Measurements from ENCODE around the gene GCSH. TPM values are rescaled to one million over a fixed set of nuclear protein-coding genes. Genes with fewer than 3 reads are reported as not detected.

GCSH gene
- total RNA-seq, 1 donor from 2014 or later: 30.0 TPM

GRCh38 chr16:81138831-81139557, 42.8 kb upstream of the GCSH start:
- Mint-ChIP-seq H3K36me3 (ENCODE audit: unreplicated experiment) (no peaks in the 10 kb centered on the region), H3K27ac (ENCODE audit: unreplicated experiment) (no peak overlapping the region), H3K9me3 (ENCODE audit: unreplicated experiment) (no peaks in the 10 kb centered on the region), H3K4me3 (ENCODE audit: unreplicated experiment) (no peak overlapping the region), H3K4me1 (ENCODE audit: low read depth, unreplicated experiment) (peaks cover 9% of the 10 kb centered on the region), H3K27me3 (ENCODE audit: unreplicated experiment) (peaks cover 3% of the 10 kb centered on the region)
- TF ChIP-seq CTCF (IDR thresholded peaks at IDR 0.05; ENCODE audit: partially characterized antibody, unreplicated experiment): no peak
- DNase-seq: no peak

- Mint-ChIP-seq H3K4me1 (ENCODE audit: low read depth, unreplicated experiment) (peaks cover 9% of the 10 kb centered on the region), H3K9me3 (ENCODE audit: unreplicated experiment) (no peaks in the 10 kb centered on the region), H3K27ac (ENCODE audit: unreplicated experiment) (no peak overlapping the region), H3K36me3 (ENCODE audit: unreplicated experiment) (no peaks in the 10 kb centered on the region), H3K27me3 (ENCODE audit: unreplicated experiment) (peaks cover 3% of the 10 kb centered on the region), H3K4me3 (ENCODE audit: unreplicated experiment) (no peak overlapping the region)
- DNase-seq: no peak
- TF ChIP-seq CTCF (IDR thresholded peaks at IDR 0.05; ENCODE audit: partially characterized antibody, unreplicated experiment): no peak
Measured at GRCh38 chr16:81137754-81138153, 41.6 kb upstream of the GCSH start.

GRCh38 chr16:81136390-81137335, 40.5 kb upstream of the GCSH start:
- Mint-ChIP-seq H3K36me3 (ENCODE audit: unreplicated experiment) (no peaks in the 10 kb centered on the region), H3K9me3 (ENCODE audit: unreplicated experiment) (no peaks in the 10 kb centered on the region), H3K27me3 (ENCODE audit: unreplicated experiment) (peaks cover 3% of the 10 kb centered on the region), H3K4me1 (ENCODE audit: low read depth, unreplicated experiment) (peaks cover 9% of the 10 kb centered on the region), H3K27ac (ENCODE audit: unreplicated experiment) (no peak overlapping the region), H3K4me3 (ENCODE audit: unreplicated experiment) (no peak overlapping the region)
- no peak for TF ChIP-seq CTCF (IDR thresholded peaks at IDR 0.05; ENCODE audit: partially characterized antibody, unreplicated experiment)
- no peak for DNase-seq

GRCh38 chr16:81130126-81130525, 33.9 kb upstream of the GCSH start:
- DNase-seq: no peak
- H3K9me3 Mint-ChIP-seq (ENCODE audit: unreplicated experiment): peaks cover 2% of the 10 kb centered on the region
- H3K4me1 Mint-ChIP-seq (ENCODE audit: low read depth, unreplicated experiment): no peaks in the 10 kb centered on the region
- H3K27me3 Mint-ChIP-seq (ENCODE audit: unreplicated experiment): peaks cover 2% of the 10 kb centered on the region
- no peak overlapping the region for H3K27ac Mint-ChIP-seq (ENCODE audit: unreplicated experiment)
- no peaks in the 10 kb centered on the region for H3K36me3 Mint-ChIP-seq (ENCODE audit: unreplicated experiment)
- no peak overlapping the region for H3K4me3 Mint-ChIP-seq (ENCODE audit: unreplicated experiment)
- no peak for TF ChIP-seq CTCF (IDR thresholded peaks at IDR 0.05; ENCODE audit: partially characterized antibody, unreplicated experiment)
